DMS153 treated with DMSO at 0.1 percent for 48 hours (cell line): Measurements from ENCODE around the gene GAL3ST3.
A peak's percentile ranks its signal among the peaks of the same experiment; 100 is the strongest.
"Not testable (repeated sequence)": the region's sequence is repeated elsewhere in the genome, so short reads cannot be mapped to it uniquely, and the experiment has no call there.

Source experiments
- DNase-seq: peaks from one replicate; lab custom pipeline; 2025; ENCODE audit not compliant: unreplicated experiment; lab: John Stamatoyannopoulos, UW

GAL3ST3 gene, protein sequence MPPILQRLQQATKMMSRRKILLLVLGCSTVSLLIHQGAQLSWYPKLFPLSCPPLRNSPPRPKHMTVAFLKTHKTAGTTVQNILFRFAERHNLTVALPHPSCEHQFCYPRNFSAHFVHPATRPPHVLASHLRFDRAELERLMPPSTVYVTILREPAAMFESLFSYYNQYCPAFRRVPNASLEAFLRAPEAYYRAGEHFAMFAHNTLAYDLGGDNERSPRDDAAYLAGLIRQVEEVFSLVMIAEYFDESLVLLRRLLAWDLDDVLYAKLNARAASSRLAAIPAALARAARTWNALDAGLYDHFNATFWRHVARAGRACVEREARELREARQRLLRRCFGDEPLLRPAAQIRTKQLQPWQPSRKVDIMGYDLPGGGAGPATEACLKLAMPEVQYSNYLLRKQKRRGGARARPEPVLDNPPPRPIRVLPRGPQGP

DNA sequence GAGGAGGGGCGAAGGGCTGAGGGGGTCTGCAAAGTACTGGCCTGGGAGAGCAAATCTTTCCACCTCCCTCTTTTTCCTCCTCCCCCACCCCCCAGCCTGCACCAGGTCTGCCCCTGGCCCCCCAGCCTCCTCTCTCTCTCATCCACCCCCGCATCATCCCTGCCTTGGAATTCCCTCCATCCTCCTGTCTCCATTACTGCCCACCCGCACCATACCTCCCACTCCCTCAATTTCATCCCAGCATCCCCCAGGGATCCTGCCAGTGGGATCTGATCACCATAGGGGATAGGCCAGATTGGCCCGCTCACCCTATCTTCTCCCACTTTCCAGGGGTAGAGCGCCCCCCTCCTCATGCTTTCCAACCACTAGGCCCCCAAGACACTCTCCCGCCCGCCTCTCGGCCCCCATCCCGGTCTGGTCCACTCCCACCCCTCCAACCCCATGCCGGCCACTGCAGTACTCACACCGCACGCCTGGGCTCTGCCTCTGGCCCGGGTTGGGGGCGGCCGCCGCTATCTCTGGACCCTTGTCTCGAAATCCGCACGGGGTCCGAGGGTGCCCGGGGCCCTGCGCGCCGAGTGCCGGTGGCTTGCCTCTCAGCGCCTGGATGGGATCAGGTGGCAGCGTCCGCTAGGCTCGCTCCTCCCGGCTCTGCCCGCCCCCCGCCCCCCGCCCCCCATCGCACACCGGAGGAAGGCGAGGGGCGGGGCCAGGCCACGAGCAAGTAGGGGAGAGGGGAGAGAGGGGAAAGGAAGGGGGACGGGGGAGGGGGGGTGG is at the start of gene GAL3ST3:
TSS of gene GAL3ST3 (minus strand) at position 615 of the 777 bp plus-strand sequence. CDS start 3,746 bp downstream, outside the sequence.
- DNase-seq = no peak

DNA sequence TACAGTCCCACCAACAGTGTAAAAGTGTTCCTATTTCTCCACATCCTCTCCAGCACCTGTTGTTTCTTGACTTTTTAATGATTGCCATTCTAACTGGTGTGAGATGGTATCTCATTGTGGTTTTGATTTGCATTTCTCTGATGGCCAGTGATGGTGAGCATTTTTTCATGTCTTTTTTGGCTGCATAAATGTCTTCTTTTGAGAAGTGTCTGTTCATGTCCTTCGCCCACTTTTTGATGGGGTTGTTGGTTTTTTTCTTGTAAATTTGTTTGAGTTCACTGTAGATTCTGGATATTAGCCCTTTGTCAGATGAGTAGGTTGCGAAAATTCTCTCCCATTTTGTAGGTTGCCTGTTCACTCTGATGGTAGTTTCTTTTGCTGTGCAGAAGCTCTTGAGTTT is 43.2 kb upstream of the GAL3ST3 start:
- not testable (repeated sequence) for DNase-seq

DNA sequence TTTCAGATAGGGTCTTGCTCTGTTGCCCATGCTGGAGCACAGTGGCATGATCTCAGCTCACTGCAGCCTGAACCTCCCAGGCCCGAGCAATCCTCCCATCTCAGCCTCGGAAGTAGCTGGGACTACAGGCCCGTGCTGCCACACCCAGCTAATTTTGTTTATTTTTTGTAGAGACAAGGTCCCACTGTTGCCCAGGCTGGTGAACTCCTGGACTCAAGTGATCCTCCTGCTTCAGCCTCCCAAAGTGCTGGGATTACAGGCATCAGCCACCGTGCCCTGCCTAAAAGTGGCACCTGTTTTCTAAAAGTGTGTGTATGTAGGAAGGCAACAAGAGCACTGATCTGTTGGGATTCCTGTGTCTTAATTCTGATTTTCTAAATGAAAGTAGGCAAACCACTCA is 41.3 kb upstream of the GAL3ST3 start:
- no peak for DNase-seq

DNA sequence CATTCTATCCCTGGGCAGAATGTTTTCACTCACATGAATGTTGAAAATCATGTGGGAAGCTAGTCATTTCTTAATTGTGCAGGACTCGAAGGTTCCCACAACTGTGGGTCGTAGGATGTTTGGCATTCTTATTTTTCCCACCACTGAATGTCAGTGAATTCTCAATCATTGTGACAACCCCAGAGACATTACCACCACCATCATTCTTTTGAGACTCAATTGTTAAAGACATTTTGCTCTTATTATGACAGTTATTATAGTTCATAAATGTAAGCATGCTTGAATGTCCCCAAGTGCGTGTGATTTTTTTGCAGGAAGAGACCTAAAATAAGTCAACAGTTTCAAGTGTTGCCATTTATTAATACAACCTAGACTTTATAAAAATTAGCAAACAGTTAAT is 40.1 kb upstream of the GAL3ST3 start:
- DNase-seq = no peak

DNA sequence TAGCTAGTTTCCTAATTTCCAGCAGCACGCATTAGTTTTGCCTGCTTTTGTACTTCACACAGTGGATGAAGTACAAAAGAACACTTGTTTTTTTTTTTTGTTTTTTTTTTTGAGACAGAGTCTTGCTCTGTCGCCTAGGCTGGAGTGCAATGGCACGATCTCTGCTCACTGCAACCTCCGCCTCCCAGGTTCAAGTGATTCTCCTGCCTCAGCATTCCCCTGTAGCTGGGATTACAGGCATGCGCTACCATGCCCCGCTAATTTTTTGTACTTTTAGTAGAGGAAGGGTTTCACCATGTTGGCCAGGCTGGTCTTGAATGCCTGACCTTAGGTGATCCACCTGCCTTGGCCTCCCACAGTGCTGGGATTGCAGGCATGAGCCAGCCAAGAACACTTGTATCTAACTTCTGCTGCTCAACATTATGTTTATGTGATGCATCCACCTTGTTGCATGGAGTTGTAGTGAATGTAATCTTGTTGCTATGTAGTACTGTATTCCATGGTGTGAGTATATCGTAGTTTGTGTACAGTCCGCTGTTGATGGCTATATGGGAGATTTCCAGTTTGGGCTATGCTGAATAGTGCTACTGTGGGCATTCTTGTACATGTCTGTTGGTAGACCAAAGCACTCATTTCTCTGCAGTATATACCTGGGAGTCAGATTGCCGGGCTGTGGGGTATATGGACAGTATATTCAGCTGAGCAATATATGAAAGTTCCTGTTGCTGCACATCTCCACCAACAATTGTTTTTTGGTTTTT is 38.4 kb upstream of the GAL3ST3 start:
- DNase-seq = no peak

DNA sequence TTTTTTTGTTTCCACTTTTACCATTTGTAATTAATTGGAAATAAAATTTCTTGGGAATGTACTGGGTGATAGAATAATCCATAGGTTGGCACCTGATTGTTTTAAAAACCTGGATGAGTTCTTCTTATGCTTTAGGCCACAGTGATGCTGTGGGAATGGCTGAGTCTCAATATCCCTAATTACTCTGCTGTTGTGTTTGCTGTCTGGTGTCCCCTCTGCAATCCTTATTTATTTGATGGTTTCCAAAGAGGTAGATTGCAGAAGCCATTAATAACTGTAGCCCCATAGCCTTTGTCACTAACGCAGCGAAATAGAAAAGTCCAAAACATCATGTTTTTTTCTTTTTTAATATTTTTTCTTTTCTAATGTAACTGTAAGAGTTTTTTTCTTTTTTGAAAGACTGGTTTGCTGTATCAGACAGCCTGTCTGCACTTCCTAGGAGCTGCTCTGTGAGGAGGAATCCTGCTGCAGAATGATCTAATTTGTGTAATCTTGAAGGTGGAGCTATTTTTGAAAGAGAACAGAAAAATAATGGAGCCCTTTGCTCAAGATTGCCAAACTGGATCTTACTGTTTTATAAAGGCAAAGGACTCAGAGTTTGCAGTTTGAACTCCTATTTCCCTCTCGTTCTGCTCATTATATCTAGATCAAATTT is 36.0 kb upstream of the GAL3ST3 start:
- no peak for DNase-seq

DNA sequence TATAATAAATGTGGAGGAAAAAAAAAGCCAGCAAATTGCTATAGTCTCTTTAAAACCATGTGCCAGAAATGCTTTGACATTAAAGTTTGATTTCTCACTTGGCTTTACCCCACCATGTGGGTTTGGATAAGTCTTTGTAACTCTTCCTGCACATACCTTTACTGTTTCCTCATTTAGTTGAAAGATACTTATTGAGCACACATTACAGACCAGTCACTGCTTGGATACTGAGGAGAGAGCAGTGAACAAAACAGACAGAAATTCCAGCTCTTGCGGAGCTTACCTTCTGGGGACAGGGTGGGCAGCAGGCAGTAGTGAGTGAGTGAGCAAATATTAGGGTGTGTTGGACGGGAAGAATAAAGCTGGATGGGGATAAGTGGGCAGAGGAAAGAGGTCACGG is 34.8 kb upstream of the GAL3ST3 start:
- DNase-seq = no peak

DNA sequence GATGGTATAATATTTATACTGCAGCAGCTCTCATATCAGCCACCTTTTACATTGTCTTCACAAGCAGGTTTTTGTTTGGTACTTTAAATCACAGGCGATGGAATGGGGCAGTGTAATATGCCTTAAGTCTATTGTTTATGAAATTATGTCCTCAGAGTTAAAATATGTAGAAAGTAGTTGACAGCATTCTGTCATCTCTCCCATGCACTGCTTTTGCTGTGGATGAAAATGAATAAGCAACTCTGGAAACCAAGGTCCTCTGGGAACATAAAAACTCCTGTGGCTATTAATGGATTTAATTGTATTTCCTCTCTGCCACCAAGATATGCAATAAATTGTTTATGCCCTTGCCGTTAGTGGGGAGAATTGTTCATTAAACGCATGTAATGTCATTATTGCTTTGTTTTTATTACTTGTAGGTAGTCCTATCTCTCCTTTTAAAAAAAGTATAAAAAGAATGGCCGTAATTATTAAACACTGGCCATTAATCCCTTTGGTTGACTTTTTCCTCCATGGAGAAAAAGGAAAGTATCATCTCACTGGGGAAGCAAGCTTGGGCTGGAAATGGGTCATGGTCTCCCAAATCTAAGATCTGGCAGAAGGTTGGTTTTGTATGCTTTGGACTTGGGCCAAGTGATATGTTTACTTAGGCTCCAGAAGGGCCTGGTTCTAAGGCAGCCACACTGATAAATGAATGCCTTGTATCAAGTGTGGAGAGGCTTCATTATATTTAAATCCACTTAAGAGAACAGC is 34.2 kb upstream of the GAL3ST3 start:
- peak; percentile 76 for DNase-seq

DNA sequence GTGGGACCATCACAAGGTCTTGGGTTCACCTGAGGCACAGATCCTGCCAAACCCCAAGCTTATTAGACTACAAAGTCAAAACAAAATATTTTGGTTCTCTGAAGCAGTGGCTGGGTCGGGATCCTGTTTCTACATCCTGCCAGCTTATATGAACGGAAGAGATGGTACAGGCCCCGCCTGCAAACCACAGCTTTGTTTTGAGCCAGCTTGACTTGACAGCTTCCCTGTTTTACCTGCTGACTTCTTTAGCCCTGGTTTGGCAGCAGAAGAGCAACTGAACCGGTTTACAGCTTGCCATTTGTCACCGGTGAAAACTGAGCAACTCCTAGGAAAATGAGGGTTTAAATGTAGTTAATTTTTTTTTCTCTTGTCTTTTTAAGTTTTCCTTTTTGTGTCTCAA is 32.5 kb upstream of the GAL3ST3 start:
- DNase-seq = peak; percentile 71

DNA sequence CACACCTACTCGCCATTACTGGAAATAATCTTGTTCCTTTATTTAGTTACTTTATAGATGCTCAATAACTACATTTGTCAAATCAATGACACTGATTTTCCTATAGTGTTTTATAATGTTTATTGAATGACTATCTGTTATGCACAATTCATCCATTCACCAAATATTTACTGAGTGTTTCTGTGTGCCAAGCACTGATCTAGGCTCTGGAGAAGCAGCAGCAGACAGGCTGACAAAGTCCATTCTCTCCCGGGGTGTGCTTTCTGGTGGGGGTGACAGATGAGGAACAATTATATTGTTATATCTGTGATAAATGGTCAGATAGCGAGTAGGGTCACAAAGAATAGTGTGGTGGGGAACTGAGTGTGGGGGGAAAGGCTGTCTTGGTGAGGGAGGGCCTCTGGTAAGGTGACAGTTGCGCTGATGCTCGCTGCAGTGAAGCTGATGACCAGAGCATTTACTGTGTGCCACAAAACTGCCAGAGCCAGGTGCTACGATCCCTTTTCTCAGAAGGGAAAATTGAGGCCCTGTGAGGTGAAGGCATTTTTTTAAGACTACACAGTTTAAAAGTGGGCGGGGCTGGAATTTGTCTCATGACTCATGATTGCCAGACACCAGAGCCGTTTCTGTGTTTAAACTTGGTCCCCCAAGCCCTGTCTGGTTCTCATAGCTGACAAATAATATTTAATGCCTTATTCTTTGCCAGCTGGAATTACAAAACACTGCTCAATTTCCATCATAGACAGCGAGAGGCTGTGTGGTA is 31.3 kb upstream of the GAL3ST3 start:
- DNase-seq = no peak

DNA sequence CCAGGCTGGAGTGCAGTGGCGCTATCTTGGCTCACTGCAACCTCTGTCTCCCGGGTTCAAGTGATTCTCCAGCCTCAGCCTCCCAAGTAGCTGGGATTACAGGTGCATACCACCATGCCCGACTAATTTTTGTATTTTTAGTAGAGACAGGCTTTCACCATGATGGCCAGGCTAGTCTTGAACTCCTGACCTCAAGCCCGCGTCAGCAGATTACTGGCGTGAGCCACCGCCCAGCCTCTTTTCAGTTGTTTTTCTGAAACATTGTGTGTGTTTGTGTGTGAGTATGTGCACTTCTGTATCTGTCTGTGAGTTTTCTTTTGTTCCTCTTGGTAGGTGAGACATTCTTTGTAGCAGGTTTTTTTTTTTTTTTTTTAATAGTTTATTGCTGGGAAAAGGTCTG is 30.0 kb upstream of the GAL3ST3 start:
- DNase-seq = not testable (repeated sequence)

DNA sequence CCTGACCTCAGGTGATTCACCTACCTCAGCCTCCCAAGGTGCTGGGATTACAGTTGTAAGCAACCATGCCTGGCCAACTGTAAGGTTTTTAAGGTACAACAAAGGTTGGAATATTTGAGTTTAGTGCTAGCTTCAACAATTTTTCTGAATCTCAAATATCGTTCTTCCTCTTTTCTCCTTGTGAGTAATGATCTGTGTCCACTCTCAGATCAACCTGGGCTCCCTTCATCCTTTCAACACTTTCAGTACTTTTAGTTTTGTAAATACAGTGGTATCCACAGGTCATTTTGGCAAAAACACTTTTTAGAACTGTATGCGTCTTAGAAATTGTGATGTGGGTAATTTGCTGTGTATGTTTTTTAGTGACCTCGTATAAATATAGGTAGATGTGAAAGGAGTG is 29.0 kb upstream of the GAL3ST3 start:
- DNase-seq = no peak

DNA sequence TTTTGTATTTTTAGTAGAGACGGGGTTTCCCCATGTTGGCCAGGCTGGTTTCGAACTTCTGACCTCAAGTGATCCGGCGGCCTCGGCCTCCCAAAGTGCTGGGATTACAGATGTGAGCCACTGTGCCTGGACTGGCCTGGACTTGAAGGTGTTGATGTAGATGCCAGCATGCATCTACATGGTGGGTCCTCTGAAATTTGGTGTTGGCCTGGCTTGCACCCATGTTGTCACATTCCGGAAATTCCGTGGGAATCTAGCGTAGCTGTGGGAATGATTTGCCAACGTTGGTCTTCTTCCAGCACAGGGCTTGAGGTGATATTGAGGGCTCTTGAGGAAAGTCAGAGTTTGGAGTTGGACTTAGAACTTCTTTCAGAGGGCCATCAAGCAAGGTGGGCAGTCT is 27.6 kb upstream of the GAL3ST3 start:
- no peak for DNase-seq

DNA sequence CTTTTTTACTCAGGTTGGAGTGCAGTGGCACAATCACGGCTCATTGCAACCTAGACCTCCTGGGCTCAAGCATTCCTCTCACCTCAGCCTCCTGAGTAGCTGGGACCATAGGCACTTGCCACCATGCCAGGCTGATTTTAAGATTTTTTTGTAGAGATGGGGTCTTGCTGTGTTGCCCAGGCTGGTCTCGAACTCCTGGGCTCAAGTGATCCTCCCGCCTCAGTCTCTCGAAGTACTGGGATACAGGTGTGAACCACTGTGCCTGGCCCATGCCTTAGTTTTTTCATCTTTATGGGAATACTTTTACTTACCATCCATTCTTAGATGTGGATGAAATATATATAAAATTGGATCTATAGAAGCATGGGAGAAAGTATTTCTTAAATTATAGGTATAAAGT is 26.3 kb upstream of the GAL3ST3 start:
- no peak for DNase-seq

DNA sequence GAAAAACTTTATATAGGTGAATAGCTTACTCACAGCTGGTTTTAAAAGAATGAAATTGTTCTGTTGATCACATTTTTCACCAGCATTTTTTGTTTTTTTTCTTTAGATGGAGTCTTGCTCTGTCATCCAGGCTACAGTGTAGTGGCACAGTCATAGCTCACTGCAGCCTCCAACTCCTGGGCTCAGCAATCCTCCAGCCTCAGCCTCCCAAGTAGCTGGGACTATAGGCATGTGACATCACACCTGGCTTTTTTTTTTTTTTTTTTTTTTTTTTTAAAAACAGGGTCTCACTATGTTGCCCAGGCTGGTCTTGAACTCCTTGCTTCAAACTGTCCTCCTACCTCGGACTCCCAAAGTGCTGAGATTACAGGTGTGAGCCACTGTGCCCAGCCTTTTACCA is 24.7 kb upstream of the GAL3ST3 start:
- no peak for DNase-seq

DNA sequence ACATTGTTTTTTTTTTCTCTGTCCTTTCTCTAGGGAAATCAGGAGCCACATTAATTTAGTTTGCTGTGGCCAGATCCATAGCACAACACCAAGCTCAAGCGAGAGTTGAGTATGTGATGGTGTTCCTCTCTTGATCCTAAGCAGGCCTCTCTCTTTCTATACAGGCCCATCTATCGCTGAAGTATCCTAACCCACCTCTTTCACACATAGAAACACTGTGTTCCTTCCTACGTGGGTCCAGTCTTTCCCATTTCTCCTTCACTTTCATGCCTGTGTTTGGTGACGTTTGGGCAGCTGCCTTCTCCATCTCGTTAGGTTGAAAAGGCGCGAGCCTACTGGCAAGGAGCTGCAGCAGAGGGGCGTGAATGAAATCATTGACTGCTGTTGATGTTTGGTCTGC is 23.6 kb upstream of the GAL3ST3 start:
- no peak for DNase-seq

DNA sequence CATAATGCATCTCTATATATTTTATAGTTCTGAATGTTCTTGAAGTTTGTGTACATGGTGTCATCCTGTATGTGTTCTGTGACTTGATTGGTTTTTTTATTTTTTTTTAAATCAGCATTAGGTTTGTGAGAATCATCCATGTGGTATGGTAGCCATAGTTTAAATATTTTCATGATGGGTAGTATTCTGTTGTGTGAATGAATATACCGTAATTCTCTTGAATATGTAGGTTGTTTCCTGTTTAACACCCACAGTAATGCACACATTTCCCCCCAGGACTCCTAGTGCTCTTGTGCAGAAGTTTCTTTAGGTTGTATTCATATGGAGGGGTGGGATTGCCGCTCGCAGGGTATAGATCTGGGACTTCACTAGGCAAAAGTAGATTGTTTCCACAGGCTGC is 23.1 kb upstream of the GAL3ST3 start:
- DNase-seq = no peak

DNA sequence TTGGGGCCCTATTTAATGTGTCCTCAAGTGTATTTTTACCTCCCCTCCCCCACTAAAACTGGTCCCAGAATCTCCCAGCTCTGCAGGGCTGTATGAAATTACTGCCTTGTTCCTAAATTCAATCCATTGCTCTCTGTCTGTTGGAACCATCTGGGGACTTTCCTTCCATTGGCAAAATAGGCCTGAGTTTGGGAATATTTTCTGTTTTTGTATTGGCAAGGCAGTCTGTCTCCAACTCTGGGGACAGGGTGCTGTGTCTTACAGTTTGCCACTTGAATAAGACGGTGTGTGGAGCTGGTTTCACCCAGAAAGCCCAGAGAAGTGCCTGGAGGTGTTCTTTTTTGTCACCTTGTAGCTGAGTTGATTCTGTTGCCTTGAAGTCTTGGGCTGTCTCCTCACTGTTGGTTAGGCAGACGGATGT is 22.4 kb upstream of the GAL3ST3 start:
- no peak for DNase-seq

DNA sequence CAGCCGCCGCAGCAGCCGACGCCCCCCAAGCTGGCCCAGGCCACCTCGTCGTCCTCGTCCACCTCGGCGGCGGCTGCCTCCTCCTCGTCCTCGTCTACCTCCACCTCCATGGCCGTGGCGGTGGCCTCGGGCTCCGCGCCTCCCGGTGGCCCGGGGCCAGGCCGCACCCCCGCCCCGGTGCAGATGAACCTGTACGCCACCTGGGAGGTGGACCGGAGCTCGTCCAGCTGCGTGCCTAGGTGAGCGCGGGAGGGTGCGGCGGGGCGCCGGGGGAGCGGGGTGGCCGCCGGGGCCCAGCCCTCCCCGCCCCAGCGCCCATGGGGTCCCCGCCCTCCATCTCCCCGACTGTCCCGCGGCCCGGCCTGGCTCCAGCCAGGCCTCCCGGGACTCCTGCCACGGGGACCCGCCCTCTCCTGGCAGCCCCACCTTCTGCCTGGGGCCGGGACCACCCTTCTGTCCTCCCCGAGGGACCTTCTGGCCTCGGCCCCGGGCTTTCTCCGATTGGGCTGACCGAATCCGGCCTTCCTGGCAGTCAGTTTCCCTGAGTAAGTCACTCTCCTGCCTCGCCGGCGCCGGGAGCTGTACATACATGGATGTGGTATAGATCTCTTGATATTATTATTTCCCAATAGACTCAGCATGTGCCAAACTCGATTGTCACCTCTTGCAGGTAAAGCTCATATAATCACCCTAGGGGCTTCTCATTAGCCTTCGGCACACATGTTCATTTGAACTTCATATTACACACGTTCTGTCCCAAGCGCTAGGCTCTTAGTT is 21.8 kb upstream of the GAL3ST3 start:
- DNase-seq = no peak
